MM.1S (cell line): ENCODE measurements around the gene PPP1R15B.

Experiments used
- CTCF ChIP-seq: fragments of 300-600 bp; sonication (generic); IDR thresholded peaks from 2 replicates; pipeline ENCODE4 v1.5.1; 2016; ENCODE audit warnings: antibody characterized with exemption, low read length, mixed read lengths
- EZH2 ChIP-seq: fragments of 300-600 bp; sonication (generic); optimal IDR thresholded peaks from 2 replicates; pipeline ENCODE3; 2017; ENCODE audit warnings: low read depth, mild to moderate bottlenecking, antibody characterized with exemption, low read length, mixed read lengths

GRCh38 chr1:204382714-204383083 lies 28.9 kb downstream of the PPP1R15B start:
- no peak for TF ChIP-seq EZH2
- TF ChIP-seq CTCF: no peak
